GM12872 (cell line): ENCODE results near the gene FAM184B.

Experiments used
- TF ChIP-seq, protein P1 (sequence below): IDR thresholded peaks from 3 replicates; pipeline ENCODE4 v1.5.1; 2011; ENCODE audit warnings: low read depth, mild to moderate bottlenecking, low read length, moderate library complexity; ENCODE audit not compliant: insufficient read depth

The FAM184B gene

DNA sequence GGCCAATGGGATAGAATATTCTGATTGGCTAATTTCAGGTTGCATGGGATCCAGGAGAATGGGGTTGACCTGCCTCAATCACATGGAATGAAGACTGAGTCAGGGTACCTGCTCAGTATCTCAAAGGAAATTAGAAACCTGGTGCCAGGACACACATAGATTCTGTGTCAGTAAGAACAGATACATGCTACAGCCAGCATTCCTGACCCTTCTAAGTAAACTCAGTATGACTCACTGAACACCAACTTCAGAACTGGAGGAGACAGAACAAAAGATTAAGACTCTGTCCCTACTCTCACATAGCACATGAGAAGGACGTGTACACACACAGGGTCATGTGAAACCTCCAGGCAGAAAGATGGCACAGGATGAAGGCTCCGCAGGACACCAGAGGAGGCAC lies 54.5 kb downstream of the FAM184B start:
- TF ChIP-seq, protein P1, sequence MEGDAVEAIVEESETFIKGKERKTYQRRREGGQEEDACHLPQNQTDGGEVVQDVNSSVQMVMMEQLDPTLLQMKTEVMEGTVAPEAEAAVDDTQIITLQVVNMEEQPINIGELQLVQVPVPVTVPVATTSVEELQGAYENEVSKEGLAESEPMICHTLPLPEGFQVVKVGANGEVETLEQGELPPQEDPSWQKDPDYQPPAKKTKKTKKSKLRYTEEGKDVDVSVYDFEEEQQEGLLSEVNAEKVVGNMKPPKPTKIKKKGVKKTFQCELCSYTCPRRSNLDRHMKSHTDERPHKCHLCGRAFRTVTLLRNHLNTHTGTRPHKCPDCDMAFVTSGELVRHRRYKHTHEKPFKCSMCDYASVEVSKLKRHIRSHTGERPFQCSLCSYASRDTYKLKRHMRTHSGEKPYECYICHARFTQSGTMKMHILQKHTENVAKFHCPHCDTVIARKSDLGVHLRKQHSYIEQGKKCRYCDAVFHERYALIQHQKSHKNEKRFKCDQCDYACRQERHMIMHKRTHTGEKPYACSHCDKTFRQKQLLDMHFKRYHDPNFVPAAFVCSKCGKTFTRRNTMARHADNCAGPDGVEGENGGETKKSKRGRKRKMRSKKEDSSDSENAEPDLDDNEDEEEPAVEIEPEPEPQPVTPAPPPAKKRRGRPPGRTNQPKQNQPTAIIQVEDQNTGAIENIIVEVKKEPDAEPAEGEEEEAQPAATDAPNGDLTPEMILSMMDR, result no peak

- TF ChIP-seq, protein P1, result no peak
Measured at GRCh38 chr4:17723648-17724047, 57.8 kb downstream of the FAM184B start.

DNA sequence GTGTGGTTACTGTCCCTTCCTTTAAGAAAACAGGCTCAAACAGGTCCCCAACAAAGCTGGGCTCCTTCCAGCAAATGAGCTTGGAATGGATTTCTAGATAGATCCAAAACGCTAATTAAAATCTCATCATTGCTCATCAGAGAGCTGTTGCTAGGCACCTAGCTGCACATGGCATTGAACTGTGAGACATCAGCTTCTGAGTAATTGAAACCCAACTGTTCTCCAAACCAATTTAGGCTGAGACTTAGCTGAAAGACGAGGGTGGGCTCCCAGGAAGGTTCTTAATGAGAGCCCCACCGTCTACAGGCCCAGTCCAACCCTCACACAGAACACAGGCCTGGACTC lies 59.1 kb downstream of the FAM184B start:
- TF ChIP-seq, protein P1, result no peak

GRCh38 chr4:17721496-17722355 lies 59.7 kb downstream of the FAM184B start:
- TF ChIP-seq, protein P1, result no peak

GRCh38 chr4:17719106-17719505 lies 62.3 kb downstream of the FAM184B start:
- TF ChIP-seq, protein P1, result no peak

GRCh38 chr4:17718471-17718870 lies 63.0 kb downstream of the FAM184B start:
- TF ChIP-seq, protein P1, result no peak

DNA sequence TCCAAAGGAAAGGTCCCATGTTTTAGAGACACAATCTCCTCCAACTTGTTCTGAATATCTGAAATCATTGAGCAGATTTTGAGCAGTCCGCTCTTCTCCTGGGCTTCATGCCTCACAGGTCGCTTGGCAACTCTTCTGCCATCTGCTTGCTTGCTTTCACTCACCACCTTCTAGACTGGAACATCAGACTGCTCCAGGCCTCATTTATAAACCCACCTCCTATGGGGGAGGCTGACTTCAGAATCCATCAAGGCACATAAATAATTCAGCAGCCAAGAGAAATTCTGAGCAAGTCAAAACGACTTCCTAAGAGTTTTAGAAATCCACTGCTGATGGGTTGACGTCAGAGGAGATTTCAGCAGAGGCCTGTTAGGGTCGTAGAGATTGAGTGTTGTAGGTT lies 64.1 kb downstream of the FAM184B start:
- TF ChIP-seq, protein P1, result no peak
